Stimulated activated effector memory CD8-positive, alpha-beta T cell treated with anti-CD3 and anti-CD28 coated beads, Interleukin-12 subunit alpha, Interleukin-12 subunit beta, amount 100 ng/mL, for 72 hours (primary cell): ENCODE results near the gene TRIL.

Source experiments
- ATAC-seq: fragments of 150-1000 bp; cut with Tn5 transposase; 2 replicates; pipeline ENCODE4 v1.10.0; 2021
- DNase-seq, 2 donors: peaks; one replicate each; pipeline ENCODE4 v3.0.0; 2021 to 2022; ENCODE audit warnings: low spot score in 2 of 2
- H3K27ac Mint-ChIP-seq: one replicate; pipeline ENCODE4 v1.8.0; 2022; ENCODE audit warnings: mild to moderate bottlenecking, mixed read lengths
- H3K36me3 Mint-ChIP-seq: one replicate; pipeline ENCODE4 v1.8.0; 2022; ENCODE audit warnings: mild to moderate bottlenecking, mixed read lengths
- H3K4me1 Mint-ChIP-seq: one replicate; pipeline ENCODE4 v1.8.0; 2022; ENCODE audit warnings: mixed read lengths
- H3K4me3 Mint-ChIP-seq: one replicate; pipeline ENCODE4 v1.8.0; 2022; ENCODE audit warnings: mild to moderate bottlenecking, mixed read lengths
- H3K9me3 Mint-ChIP-seq: one replicate; pipeline ENCODE4 v1.8.0; 2022; ENCODE audit warnings: mixed read lengths

Gene TRIL

GRCh38 chr7:28989211-28989980, 31.3 kb upstream of the TRIL start:
- no peak for ATAC-seq
- H3K27ac Mint-ChIP-seq: no peak overlapping the region
- H3K4me1 Mint-ChIP-seq: no peaks in the 10 kb centered on the region
- no peaks in the 10 kb centered on the region for H3K36me3 Mint-ChIP-seq
- no peaks in the 10 kb centered on the region for H3K9me3 Mint-ChIP-seq
- DNase-seq: peak in 1 of 2 donors; percentile 4
- no peak overlapping the region for H3K4me3 Mint-ChIP-seq

- no peaks in the 10 kb centered on the region for H3K4me1 Mint-ChIP-seq
- H3K27ac Mint-ChIP-seq: no peak overlapping the region
- peak in 1 of 2 donors; percentile 4 for DNase-seq
- H3K4me3 Mint-ChIP-seq: no peak overlapping the region
- no peaks in the 10 kb centered on the region for H3K36me3 Mint-ChIP-seq
- no peak for ATAC-seq
- H3K9me3 Mint-ChIP-seq: no peaks in the 10 kb centered on the region
Observed at GRCh38 chr7:28988810-28989209, 30.7 kb upstream of the TRIL start.

GRCh38 chr7:28988091-28988490, 30.0 kb upstream of the TRIL start:
- Mint-ChIP-seq H3K4me3 (no peak overlapping the region), H3K9me3 (no peaks in the 10 kb centered on the region), H3K4me1 (no peaks in the 10 kb centered on the region), H3K36me3 (no peaks in the 10 kb centered on the region), H3K27ac (no peak overlapping the region)
- ATAC-seq (no peak), DNase-seq (no peak)

- no peaks in the 10 kb centered on the region for H3K9me3 Mint-ChIP-seq
- no peaks in the 10 kb centered on the region for H3K36me3 Mint-ChIP-seq
- no peak overlapping the region for H3K27ac Mint-ChIP-seq
- H3K4me1 Mint-ChIP-seq: no peaks in the 10 kb centered on the region
- H3K4me3 Mint-ChIP-seq: no peak overlapping the region
- no peak for ATAC-seq
- DNase-seq: no peak
Observed at GRCh38 chr7:28986765-28987110, 28.6 kb upstream of the TRIL start.

GRCh38 chr7:28986028-28986764, 28.1 kb upstream of the TRIL start:
- peak in 1 of 2 donors; percentile 12 for DNase-seq
- Mint-ChIP-seq H3K9me3 (no peaks in the 10 kb centered on the region), H3K4me1 (no peaks in the 10 kb centered on the region), H3K4me3 (no peak overlapping the region), H3K36me3 (no peaks in the 10 kb centered on the region), H3K27ac (no peak overlapping the region)
- no peak for ATAC-seq

- Mint-ChIP-seq H3K9me3 (no peaks in the 10 kb centered on the region), H3K27ac (no peak overlapping the region), H3K36me3 (no peaks in the 10 kb centered on the region), H3K4me3 (no peak overlapping the region), H3K4me1 (no peaks in the 10 kb centered on the region)
- peak in 1 of 2 donors; percentile 17 for DNase-seq
- no peak for ATAC-seq
Observed at GRCh38 chr7:28984631-28985030, 26.5 kb upstream of the TRIL start.

- Mint-ChIP-seq H3K27ac (no peak overlapping the region), H3K4me1 (no peaks in the 10 kb centered on the region), H3K36me3 (no peaks in the 10 kb centered on the region), H3K4me3 (no peak overlapping the region), H3K9me3 (no peaks in the 10 kb centered on the region)
- DNase-seq: peak in 1 of 2 donors; percentile 13
- ATAC-seq: no peak
Observed at GRCh38 chr7:28984217-28984616, 26.1 kb upstream of the TRIL start.

GRCh38 chr7:28983396-28984190, 25.5 kb upstream of the TRIL start:
- Mint-ChIP-seq H3K36me3 (no peaks in the 10 kb centered on the region), H3K4me1 (no peaks in the 10 kb centered on the region), H3K9me3 (no peaks in the 10 kb centered on the region), H3K4me3 (no peak overlapping the region), H3K27ac (no peak overlapping the region)
- peak in 1 of 2 donors; percentile 23 for DNase-seq
- no peak for ATAC-seq

- DNase-seq (no peak), ATAC-seq (no peak)
- Mint-ChIP-seq H3K36me3 (no peaks in the 10 kb centered on the region), H3K4me1 (no peaks in the 10 kb centered on the region), H3K27ac (no peak overlapping the region), H3K4me3 (no peak overlapping the region), H3K9me3 (no peaks in the 10 kb centered on the region)
Observed at GRCh38 chr7:28981161-28981465, 23.0 kb upstream of the TRIL start.

- Mint-ChIP-seq H3K36me3 (no peaks in the 10 kb centered on the region), H3K27ac (no peak overlapping the region), H3K9me3 (no peaks in the 10 kb centered on the region), H3K4me3 (no peak overlapping the region), H3K4me1 (no peaks in the 10 kb centered on the region)
- DNase-seq (no peak), ATAC-seq (no peak)
Observed at GRCh38 chr7:28980451-28981160, 22.5 kb upstream of the TRIL start.

GRCh38 chr7:28979776-28980175, 21.6 kb upstream of the TRIL start:
- Mint-ChIP-seq H3K4me1 (no peaks in the 10 kb centered on the region), H3K27ac (no peak overlapping the region), H3K9me3 (no peaks in the 10 kb centered on the region), H3K36me3 (no peaks in the 10 kb centered on the region), H3K4me3 (no peak overlapping the region)
- no peak for ATAC-seq
- peak in 1 of 2 donors; percentile 15 for DNase-seq

- no peaks in the 10 kb centered on the region for H3K4me1 Mint-ChIP-seq
- ATAC-seq: peak; percentile 13
Observed at GRCh38 chr7:28977881-28978280, 19.8 kb upstream of the TRIL start.

GRCh38 chr7:28976022-28976421, 17.9 kb upstream of the TRIL start:
- Mint-ChIP-seq H3K27ac (no peak overlapping the region), H3K36me3 (no peaks in the 10 kb centered on the region), H3K9me3 (peaks cover 18% of the 10 kb centered on the region), H3K4me3 (no peak overlapping the region), H3K4me1 (no peaks in the 10 kb centered on the region)
- DNase-seq (no peak), ATAC-seq (no peak)

More at GRCh38 chr7:28977881-28978280, 19.8 kb upstream of the TRIL start:
- Mint-ChIP-seq H3K36me3 (no peaks in the 10 kb centered on the region), H3K27ac (no peak overlapping the region), H3K9me3 (peaks cover 10% of the 10 kb centered on the region), H3K4me3 (no peak overlapping the region)
- no peak for DNase-seq

GRCh38 chr7:28973591-28973990, 15.5 kb upstream of the TRIL start:
- no peak for ATAC-seq
- Mint-ChIP-seq H3K9me3 (peaks cover 21% of the 10 kb centered on the region), H3K4me1 (no peaks in the 10 kb centered on the region), H3K27ac (no peak overlapping the region), H3K36me3 (no peaks in the 10 kb centered on the region), H3K4me3 (no peak overlapping the region)
- DNase-seq: no peak

- H3K36me3 Mint-ChIP-seq: no peaks in the 10 kb centered on the region
- H3K27ac Mint-ChIP-seq: no peak overlapping the region
- ATAC-seq: no peak
- H3K4me1 Mint-ChIP-seq: no peaks in the 10 kb centered on the region
- H3K9me3 Mint-ChIP-seq: no peaks in the 10 kb centered on the region
- DNase-seq: no peak
- no peak overlapping the region for H3K4me3 Mint-ChIP-seq
Observed at GRCh38 chr7:28964056-28964455, 5.9 kb upstream of the TRIL start.
